ENCODE results near the gene MLLT10. TPM values are rescaled to one million over a fixed set of nuclear protein-coding genes. Genes with fewer than 3 reads are reported as not detected.

Gene MLLT10
- total RNA-seq, 1 experiment from 2014 or later = 48.4 TPM

DNA sequence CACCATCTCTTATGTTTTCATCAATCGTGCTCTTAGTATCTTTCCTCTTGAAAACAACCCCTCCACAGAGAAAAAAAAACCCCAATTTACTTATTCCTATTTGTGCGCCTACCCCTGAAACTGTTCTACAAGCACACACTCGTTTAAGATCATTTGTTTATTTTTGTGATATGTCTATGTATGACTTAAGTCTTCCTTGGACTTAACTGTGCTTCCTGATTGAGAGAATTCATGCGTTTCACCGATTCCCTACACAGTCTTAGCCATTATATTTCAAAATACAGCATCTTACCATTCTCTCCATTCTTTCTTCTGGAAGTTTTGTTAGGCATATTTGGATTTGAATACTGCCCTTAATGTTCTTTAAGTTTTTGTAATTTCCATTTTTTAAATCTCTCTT, 159.4 kb downstream of the MLLT10 start:
- intact Hi-C loops (cut with micrococcal nuclease; ENCODE audit: unreplicated experiment) = no loop called here
- Histone ChIP-seq H3K9me2 (ENCODE audit: insufficient read depth) (no peaks in the 10 kb centered on the region), H3K9me3 (ENCODE audit: insufficient read depth, low read depth) (no peaks in the 10 kb centered on the region), H3K79me2 (ENCODE audit: low read depth) (no peaks in the 10 kb centered on the region; the same call in 1 of the 2 replicates), H3F3A (ENCODE audit: insufficient read depth, low read depth) (no peaks in the 10 kb centered on the region), H3K4me1 (replicated peaks; ENCODE audit: insufficient read depth) (no peaks in the 10 kb centered on the region), H3K4me2 (no peak overlapping the region), H4K20me1 (ENCODE audit: insufficient read depth) (no peaks in the 10 kb centered on the region), H3K36me3 (ENCODE audit: low read depth) (no peaks in the 10 kb centered on the region), H3K27ac (no peak overlapping the region), H3K27me3 (ENCODE audit: insufficient read depth, low read depth) (no peaks in the 10 kb centered on the region), H3K4me3 (no peak overlapping the region), H2AFZ (no peak overlapping the region)
- CTCF ChIA-PET = no interaction called here
- POLR2A ChIA-PET (ENCODE audit: unreplicated experiment) = interaction anchor here (0.5 kb wide), 1 partner anchor 104 kb away, joined by 18 read pairs; no protein-coding TSS in a partner anchor
- no TSS peak for BruUV-seq (replicated peaks)
- TF ChIP-seq, protein P1, sequence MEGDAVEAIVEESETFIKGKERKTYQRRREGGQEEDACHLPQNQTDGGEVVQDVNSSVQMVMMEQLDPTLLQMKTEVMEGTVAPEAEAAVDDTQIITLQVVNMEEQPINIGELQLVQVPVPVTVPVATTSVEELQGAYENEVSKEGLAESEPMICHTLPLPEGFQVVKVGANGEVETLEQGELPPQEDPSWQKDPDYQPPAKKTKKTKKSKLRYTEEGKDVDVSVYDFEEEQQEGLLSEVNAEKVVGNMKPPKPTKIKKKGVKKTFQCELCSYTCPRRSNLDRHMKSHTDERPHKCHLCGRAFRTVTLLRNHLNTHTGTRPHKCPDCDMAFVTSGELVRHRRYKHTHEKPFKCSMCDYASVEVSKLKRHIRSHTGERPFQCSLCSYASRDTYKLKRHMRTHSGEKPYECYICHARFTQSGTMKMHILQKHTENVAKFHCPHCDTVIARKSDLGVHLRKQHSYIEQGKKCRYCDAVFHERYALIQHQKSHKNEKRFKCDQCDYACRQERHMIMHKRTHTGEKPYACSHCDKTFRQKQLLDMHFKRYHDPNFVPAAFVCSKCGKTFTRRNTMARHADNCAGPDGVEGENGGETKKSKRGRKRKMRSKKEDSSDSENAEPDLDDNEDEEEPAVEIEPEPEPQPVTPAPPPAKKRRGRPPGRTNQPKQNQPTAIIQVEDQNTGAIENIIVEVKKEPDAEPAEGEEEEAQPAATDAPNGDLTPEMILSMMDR (conservative IDR thresholded peaks at IDR 0.05) = no peak
- TF ChIP-seq EZH2 (IDR thresholded peaks at IDR 0.05; ENCODE audit: low read depth) = no peak
- no peak for DNase-seq

DNA sequence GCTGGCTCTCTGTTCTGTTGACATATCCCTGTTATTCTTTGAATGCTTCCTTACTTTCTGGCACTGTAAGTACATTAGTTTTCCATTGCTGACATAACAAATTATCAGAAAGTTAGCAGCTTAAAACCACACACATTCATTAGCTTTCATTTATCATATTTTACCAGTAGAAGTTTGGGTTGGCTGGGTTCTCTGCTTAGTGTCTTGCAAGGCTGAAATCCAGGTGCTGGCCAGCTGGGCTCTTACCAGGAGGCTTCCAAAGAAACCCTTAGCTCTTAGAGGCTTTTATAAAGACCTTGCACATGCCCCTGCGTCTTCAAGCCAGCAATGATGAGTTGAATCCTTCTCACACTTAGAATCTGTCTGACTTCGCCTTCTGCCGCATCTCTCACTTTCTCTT, 160.6 kb downstream of the MLLT10 start:
- no peaks in the 10 kb centered on the region for H3K36me3 ChIP-seq (ENCODE audit: low read depth)
- no peaks in the 10 kb centered on the region for H3K4me1 ChIP-seq (replicated peaks; ENCODE audit: insufficient read depth)
- ChIA-PET CTCF (no interaction called here), POLR2A (ENCODE audit: unreplicated experiment) (interaction anchor here (0.7 kb wide), 1 partner anchor 213 kb away, joined by 9 read pairs; no protein-coding TSS in a partner anchor)
- no peaks in the 10 kb centered on the region for H3K27me3 ChIP-seq (ENCODE audit: insufficient read depth, low read depth)
- no peaks in the 10 kb centered on the region for H3K9me2 ChIP-seq (ENCODE audit: insufficient read depth)
- no peak for DNase-seq
- H3F3A ChIP-seq (ENCODE audit: insufficient read depth, low read depth) = no peaks in the 10 kb centered on the region
- no peak overlapping the region for H2AFZ ChIP-seq
- no peak overlapping the region for H3K4me3 ChIP-seq
- H3K9me3 ChIP-seq (ENCODE audit: insufficient read depth, low read depth) = peaks cover 7% of the 10 kb centered on the region
- no peak overlapping the region for H3K27ac ChIP-seq
- no TSS peak for BruUV-seq (replicated peaks)
- no peak for TF ChIP-seq EZH2 (IDR thresholded peaks at IDR 0.05; ENCODE audit: low read depth)
- TF ChIP-seq, protein P1 (conservative IDR thresholded peaks at IDR 0.05) = no peak
- no peaks in the 10 kb centered on the region; the same call in 1 of the 2 replicates for H3K79me2 ChIP-seq (ENCODE audit: low read depth)
- intact Hi-C loops (cut with micrococcal nuclease; ENCODE audit: unreplicated experiment) = no loop called here
- H4K20me1 ChIP-seq (ENCODE audit: insufficient read depth) = no peaks in the 10 kb centered on the region
- H3K4me2 ChIP-seq = no peak overlapping the region

DNA sequence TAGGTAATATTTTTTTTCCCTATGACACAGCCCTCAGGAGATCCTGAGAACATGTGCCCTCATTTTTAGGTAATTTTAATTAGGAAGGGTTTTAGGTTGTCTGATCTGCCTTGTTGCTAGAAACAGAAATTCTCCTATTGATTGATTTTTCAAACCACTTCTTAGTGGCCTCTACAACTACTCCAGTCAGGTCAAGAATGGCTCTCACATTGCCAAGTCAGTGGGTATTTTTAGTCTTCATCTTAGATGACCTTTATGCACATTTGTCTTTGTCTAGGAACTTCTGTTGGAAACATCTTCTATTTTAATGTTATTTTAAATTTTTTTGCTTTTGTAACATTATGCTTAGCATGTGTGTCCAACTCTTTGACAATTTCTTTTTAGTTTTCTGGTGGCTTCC, 162.3 kb downstream of the MLLT10 start:
- H3K4me3 ChIP-seq = no peak overlapping the region
- no peak overlapping the region for H3K4me2 ChIP-seq
- no TSS peak for BruUV-seq (replicated peaks)
- H3K27ac ChIP-seq = no peak overlapping the region
- no peaks in the 10 kb centered on the region; the same call in 1 of the 2 replicates for H3K79me2 ChIP-seq (ENCODE audit: low read depth)
- intact Hi-C loops (cut with micrococcal nuclease; ENCODE audit: unreplicated experiment) = no loop called here
- POLR2A ChIA-PET (ENCODE audit: unreplicated experiment) = no interaction called here
- H3F3A ChIP-seq (ENCODE audit: insufficient read depth, low read depth) = no peaks in the 10 kb centered on the region
- no peaks in the 10 kb centered on the region for H3K4me1 ChIP-seq (replicated peaks; ENCODE audit: insufficient read depth)
- TF ChIP-seq, protein P1 (conservative IDR thresholded peaks at IDR 0.05) = no peak
- TF ChIP-seq EZH2 (IDR thresholded peaks at IDR 0.05; ENCODE audit: low read depth) = no peak
- no peaks in the 10 kb centered on the region for H3K27me3 ChIP-seq (ENCODE audit: insufficient read depth, low read depth)
- H3K9me2 ChIP-seq (ENCODE audit: insufficient read depth) = no peaks in the 10 kb centered on the region
- no peak for DNase-seq
- CTCF ChIA-PET = no interaction called here
- H3K36me3 ChIP-seq (ENCODE audit: low read depth) = no peaks in the 10 kb centered on the region
- H2AFZ ChIP-seq = no peak overlapping the region
- H3K9me3 ChIP-seq (ENCODE audit: insufficient read depth, low read depth) = peaks cover 9% of the 10 kb centered on the region
- no peaks in the 10 kb centered on the region for H4K20me1 ChIP-seq (ENCODE audit: insufficient read depth)

Data from PC-9 (cell line).